Transverse colon (tissue), 4 donors: ENCODE results near the gene PYY. TPM values are rescaled to one million over a fixed set of nuclear protein-coding genes. Genes with fewer than 3 reads are reported as not detected.

Experiments
- DNase-seq: peaks from one replicate; pipeline ENCODE4 v3.0.0-alpha.2; 2019
- H3K27ac ChIP-seq, 4 donors: fragments of 200-600 bp; sonication (generic); 2 replicates each; pipeline ENCODE4 v1.5.1; 2016 to 2018; ENCODE audit warnings: inconsistent platforms in 4 of 4
- H3K27me3 ChIP-seq: fragments of 200-600 bp; sonication (generic); 2 replicates; pipeline ENCODE4 v1.5.1; 2017; ENCODE audit warnings: inconsistent platforms
- H3K36me3 ChIP-seq, 4 donors: fragments of 200-600 bp; sonication (generic); 2 replicates each; pipeline ENCODE4 v1.5.1; 2017 to 2019; ENCODE audit warnings: inconsistent platforms in 4 of 4
- H3K4me1 ChIP-seq, 4 donors: fragments of 200-600 bp; sonication (generic); 2 replicates each; pipeline ENCODE4 v1.5.1; 2017 to 2020; ENCODE audit warnings: inconsistent platforms in 4 of 4
- H3K4me3 ChIP-seq, 4 donors: fragments of 200-600 bp; sonication (generic); 1 replicate in 1 of 4; 2 replicates in 3 of 4; pipeline versions ENCODE4 v1.5.1 to v1.6.1; 2017 to 2019; ENCODE audit warnings: inconsistent platforms in 4 of 4
- H3K9me3 ChIP-seq, 2 donors: fragments of 200-600 bp; sonication (generic); 2 replicates each; pipeline ENCODE4 v1.5.1; 2017 to 2019; ENCODE audit warnings: inconsistent platforms in 2 of 2
- EP300 ChIP-seq: sonication (generic); formaldehyde crosslinking; IDR thresholded peaks from one replicate; pipeline ENCODE4 v1.6.1; 2017; ENCODE audit warnings: antibody characterized with exemption, low read depth
- POLR2A ChIP-seq: fragments of 450-650 bp; IDR thresholded peaks from one replicate; pipeline ENCODE4 v1.6.1; 2016; ENCODE audit warnings: antibody characterized with exemption, mild to moderate bottlenecking, moderate library complexity
- POLR2AphosphoS5 ChIP-seq, 3 donors: sonication (generic); formaldehyde crosslinking; IDR thresholded peaks; one replicate each; pipeline ENCODE4 v1.6.1; 2016; ENCODE audit warnings: antibody characterized with exemption in 3 of 3
- WGBS, 2 donors: methylation state at CpG; one replicate each; pipeline ENCODE4 v1.1.5; 2018; ENCODE audit warnings: low coverage in 1 of 2; 5-methylcytosine and 5-hydroxymethylcytosine counted together
- in situ Hi-C, 4 donors: fragments of 200-750 bp; cut with MboI; loops; one replicate each; pipeline versions ENCODE4 v1.15.0 to v1.15.1; 2017; ENCODE audit warnings: low sequenced_read_pairs in 3 of 4, low pct_ligation_motif_present in 1 of 4, low pct_unique_long_range_greater_than_20kb in 1 of 4
- intact Hi-C: fragments of 100-400 bp; cut with DNase I; formaldehyde crosslinking; loops from one replicate; pipeline ENCODE4 v1.15.1; 2023; ENCODE audit warnings: low total_unique reads
- total RNA-seq, 4 donors: library from RNA; depleted of rRNA; stranded (reverse); fragments of >200 nt; gene quantifications; one replicate each; pipeline ENCODE4 v1.1.0, GENCODE V29; 2016
- TF ChIP-seq, protein P1 (sequence below), 5 experiments: fragments of 200-600 bp in 3 of 5; fragments of 450-650 bp in 2 of 5; sonication (generic) in 3 of 5; IDR thresholded peaks; 1 replicate in 2 of 5; 2 replicates in 3 of 5; pipeline ENCODE4 v1.5.1; 2016 to 2017; ENCODE audit warnings: antibody characterized with exemption in 5 of 5, inconsistent platforms in 3 of 5, mild to moderate bottlenecking in 2 of 5, moderate library complexity in 1 of 5

PYY gene
- total RNA-seq, 4 donors from 2014 or later, result 27.7 to 89.2 (median 52.1) TPM; not detected in 1

DNA sequence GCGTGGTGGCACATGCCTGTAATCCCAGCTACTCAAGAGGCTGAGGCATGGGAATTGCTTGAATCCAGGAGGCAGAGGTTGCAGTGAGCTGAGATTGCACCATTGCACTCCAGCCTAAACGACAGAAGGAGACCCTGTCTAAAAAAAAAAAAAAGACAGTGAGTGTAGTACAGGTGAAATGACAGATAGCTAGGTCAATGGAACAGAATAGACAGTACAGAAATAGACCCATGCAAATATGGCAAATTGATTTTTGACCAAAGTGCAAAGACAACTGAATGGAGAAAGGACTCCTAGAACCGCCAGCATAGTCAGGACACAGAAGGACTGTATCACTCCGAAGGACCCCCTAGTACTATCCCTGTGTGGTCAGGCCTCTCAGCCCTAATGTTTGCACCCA lies 16.6 kb upstream of the PYY start:
- intact Hi-C loops (no loop called here), in situ Hi-C loops (no loop called here)
- WGBS, 2 donors, result 72 to 74% methylated on average over 3 to 4 of the region's 4 CpGs

DNA sequence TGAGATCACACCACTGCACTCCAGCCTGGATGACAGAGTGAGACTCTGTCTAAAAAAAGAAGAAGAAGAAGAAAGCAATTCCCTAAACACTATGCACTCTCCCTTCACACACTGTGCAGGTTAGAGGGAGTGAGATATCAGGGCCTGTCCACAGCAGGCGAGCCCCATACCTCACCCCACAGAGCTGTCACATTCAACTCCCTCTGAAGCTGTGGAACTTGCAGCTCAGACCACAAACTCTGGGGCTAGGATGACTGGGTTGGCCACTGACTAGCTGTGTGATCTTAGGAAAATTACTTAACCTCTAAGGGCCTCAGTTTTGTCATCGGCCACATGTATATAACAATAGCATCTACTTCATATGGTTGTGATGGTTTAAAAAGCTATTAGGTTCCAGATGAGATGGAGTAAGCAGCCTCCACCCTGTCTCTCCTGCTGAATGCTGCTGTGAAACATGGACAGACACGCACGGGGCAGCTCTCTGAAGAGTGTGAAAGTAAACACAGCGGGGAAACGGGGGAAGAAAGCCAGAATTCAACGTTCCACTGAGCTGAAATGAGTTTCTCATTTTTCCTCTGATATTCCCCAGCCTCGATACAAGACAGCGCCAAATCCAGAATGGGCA lies 13.6 kb upstream of the PYY start:
- DNase-seq, result no peak
- WGBS, 2 donors, result 61 to 79% methylated on average over 8 to 9 of the region's 9 CpGs
- intact Hi-C loops, result no loop called here
- Histone ChIP-seq H3K36me3 (no peaks in the 10 kb centered on the region), H3K9me3 (no peaks in the 10 kb centered on the region), H3K27me3 (peaks cover 35% of the 10 kb centered on the region), H3K4me3 (no peak overlapping the region), H3K27ac (no peak overlapping the region), H3K4me1 (no peaks in the 10 kb centered on the region)
- in situ Hi-C loops, result no loop called here
- TF ChIP-seq POLR2A (no peak), EP300 (no peak), POLR2AphosphoS5 (IDR thresholded peaks at IDR 0.05) (no peak)
- TF ChIP-seq, protein P1, sequence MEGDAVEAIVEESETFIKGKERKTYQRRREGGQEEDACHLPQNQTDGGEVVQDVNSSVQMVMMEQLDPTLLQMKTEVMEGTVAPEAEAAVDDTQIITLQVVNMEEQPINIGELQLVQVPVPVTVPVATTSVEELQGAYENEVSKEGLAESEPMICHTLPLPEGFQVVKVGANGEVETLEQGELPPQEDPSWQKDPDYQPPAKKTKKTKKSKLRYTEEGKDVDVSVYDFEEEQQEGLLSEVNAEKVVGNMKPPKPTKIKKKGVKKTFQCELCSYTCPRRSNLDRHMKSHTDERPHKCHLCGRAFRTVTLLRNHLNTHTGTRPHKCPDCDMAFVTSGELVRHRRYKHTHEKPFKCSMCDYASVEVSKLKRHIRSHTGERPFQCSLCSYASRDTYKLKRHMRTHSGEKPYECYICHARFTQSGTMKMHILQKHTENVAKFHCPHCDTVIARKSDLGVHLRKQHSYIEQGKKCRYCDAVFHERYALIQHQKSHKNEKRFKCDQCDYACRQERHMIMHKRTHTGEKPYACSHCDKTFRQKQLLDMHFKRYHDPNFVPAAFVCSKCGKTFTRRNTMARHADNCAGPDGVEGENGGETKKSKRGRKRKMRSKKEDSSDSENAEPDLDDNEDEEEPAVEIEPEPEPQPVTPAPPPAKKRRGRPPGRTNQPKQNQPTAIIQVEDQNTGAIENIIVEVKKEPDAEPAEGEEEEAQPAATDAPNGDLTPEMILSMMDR (IDR thresholded peaks at IDR 0.05), result no peak

More for the DNA sequence above, 16.6 kb upstream of the PYY start:
- no peak for DNase-seq
- Histone ChIP-seq H3K36me3 (no peaks in the 10 kb centered on the region), H3K27ac (no peak overlapping the region), H3K4me1 (no peaks in the 10 kb centered on the region), H3K9me3 (no peaks in the 10 kb centered on the region), H3K4me3 (no peak overlapping the region), H3K27me3 (peaks cover 39% of the 10 kb centered on the region)
- TF ChIP-seq, protein P1 (IDR thresholded peaks at IDR 0.05), result no peak
- no peak for TF ChIP-seq POLR2AphosphoS5 (IDR thresholded peaks at IDR 0.05)
- TF ChIP-seq EP300, result no peak
- no peak for TF ChIP-seq POLR2A

DNA sequence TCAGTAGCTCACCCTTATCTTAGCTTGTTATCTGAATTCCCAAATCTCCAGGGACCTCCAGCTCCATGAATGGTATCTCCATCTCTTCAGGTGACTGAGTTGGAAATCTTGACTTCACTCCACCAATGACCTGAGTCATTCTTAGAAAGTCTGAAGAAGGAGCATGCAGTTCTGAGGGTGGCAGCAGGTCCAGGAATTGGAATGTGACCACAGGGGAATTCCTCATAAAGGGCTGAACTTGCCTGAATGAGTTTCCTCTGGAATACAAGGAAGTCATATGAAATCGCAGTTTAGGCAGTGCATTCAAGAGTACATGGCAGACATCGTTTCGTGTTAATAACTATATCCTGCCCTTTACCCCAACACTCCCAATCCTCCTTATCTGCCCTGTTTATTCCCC lies 12.5 kb upstream of the PYY start:
- Histone ChIP-seq H3K4me1 (no peaks in the 10 kb centered on the region), H3K4me3 (no peak overlapping the region), H3K36me3 (no peaks in the 10 kb centered on the region), H3K27me3 (peaks cover 30% of the 10 kb centered on the region), H3K27ac (no peak overlapping the region), H3K9me3 (no peaks in the 10 kb centered on the region)
- intact Hi-C loops (no loop called here), in situ Hi-C loops (no loop called here)
- 41 to 52% methylated on average over 3 of the region's 3 CpGs for WGBS, 2 donors
- no peak for DNase-seq
- TF ChIP-seq, protein P1 (IDR thresholded peaks at IDR 0.05), result no peak

DNA sequence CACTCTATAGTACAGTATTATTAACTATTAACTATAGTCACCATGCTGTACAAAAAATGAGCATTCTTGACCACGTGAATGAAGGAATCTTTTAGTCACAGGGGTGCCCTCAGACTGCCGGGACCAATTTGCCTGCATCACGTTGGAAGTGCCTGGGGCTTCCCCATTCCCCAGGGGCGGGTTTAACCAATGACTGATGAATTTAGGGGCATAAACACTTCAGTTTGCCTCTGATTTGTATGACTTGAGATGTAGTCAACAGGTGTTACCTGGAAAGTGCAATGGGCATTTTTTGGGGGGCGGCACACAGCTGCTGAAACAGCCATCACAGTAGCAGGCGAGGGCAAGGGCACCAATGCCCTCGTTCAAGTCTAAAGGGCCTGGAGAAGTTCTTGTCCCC lies 8.7 kb upstream of the PYY start:
- in situ Hi-C loops, result no loop called here
- Histone ChIP-seq H3K4me1 (no peaks in the 10 kb centered on the region), H3K4me3 (no peak overlapping the region), H3K27ac (no peak overlapping the region), H3K9me3 (no peaks in the 10 kb centered on the region), H3K36me3 (no peaks in the 10 kb centered on the region), H3K27me3 (peaks cover 54% of the 10 kb centered on the region)
- 38% methylated on average over 1 to 7 of the region's 7 CpGs for WGBS, 2 donors
- no peak for TF ChIP-seq POLR2A
- TF ChIP-seq, protein P1 (IDR thresholded peaks at IDR 0.05), result no peak
- no peak for TF ChIP-seq POLR2AphosphoS5 (IDR thresholded peaks at IDR 0.05)
- TF ChIP-seq EP300, result no peak
- DNase-seq, result no peak
- intact Hi-C loops, result no loop called here
